ENCODE results near the gene TSPEAR.

Gene TSPEAR

DNA sequence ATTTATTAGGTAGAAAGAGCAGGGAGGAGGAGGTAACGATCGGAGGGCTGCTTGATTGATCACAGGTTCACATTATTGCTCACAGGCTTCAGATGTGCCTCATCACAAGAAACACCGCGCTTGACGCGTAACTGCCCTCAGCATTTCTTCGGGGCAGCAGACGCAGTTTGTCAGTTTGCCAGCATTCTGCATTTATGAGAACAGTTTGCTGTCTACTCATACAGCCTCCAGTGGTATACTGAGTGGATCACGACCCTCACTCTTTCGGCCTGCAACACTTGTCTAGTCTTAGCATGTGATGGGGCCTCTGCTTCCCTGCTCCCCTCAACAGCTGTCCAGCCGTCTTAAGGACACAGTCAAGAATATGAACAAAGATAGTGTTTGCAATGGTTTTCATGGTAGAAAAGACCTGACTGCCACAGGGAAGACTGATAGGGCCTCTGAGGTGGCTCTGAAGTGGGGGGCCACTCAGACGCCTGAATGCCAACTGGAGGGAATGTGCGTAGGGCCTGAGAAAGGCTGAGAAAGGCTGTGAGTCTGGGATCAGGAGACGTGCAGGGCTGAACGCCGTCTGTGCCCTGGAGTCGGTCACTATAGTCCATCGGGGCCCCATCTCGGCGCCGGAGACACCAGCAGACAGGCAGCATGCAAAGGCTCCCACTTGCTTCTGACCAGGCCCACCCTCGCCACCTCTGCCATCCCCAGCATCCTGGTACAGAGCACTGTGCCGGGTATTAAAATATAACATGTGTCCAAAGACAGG, 45.2 kb upstream of the TSPEAR start:
- no peak for DNase-seq (ENCODE audit: low spot score)
- TF ChIP-seq, protein P1, sequence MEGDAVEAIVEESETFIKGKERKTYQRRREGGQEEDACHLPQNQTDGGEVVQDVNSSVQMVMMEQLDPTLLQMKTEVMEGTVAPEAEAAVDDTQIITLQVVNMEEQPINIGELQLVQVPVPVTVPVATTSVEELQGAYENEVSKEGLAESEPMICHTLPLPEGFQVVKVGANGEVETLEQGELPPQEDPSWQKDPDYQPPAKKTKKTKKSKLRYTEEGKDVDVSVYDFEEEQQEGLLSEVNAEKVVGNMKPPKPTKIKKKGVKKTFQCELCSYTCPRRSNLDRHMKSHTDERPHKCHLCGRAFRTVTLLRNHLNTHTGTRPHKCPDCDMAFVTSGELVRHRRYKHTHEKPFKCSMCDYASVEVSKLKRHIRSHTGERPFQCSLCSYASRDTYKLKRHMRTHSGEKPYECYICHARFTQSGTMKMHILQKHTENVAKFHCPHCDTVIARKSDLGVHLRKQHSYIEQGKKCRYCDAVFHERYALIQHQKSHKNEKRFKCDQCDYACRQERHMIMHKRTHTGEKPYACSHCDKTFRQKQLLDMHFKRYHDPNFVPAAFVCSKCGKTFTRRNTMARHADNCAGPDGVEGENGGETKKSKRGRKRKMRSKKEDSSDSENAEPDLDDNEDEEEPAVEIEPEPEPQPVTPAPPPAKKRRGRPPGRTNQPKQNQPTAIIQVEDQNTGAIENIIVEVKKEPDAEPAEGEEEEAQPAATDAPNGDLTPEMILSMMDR (IDR thresholded peaks at IDR 0.05; ENCODE audit: borderline replicate concordance, control extremely low read depth, extremely low read depth, insufficient read depth, missing control alignments), result no peak
- in situ Hi-C loops (cut with MboI; ENCODE audit: low sequenced_read_pairs, unreplicated experiment), result no loop called here

DNA sequence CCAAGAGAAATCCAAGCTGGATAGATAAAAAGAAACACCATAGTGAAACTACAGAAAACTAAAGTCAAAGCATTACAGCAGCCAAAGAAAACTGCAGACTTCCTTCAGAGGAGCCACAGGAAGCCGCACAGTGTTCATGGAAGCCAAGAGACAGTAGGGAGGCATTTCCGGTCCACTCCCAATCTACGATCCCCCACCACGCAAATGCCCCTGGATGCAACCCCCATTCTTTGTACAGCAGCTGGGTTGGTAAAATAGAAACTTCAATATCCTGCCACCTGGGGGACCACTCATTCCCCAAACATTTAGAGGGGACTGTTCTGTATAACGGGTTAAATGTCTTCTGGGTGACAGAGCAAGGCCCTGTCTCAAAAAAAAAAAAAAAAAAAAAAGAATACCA, 43.9 kb upstream of the TSPEAR start:
- DNase-seq (ENCODE audit: low spot score), result no peak
- TF ChIP-seq, protein P1 (IDR thresholded peaks at IDR 0.05; ENCODE audit: borderline replicate concordance, control extremely low read depth, extremely low read depth, insufficient read depth, missing control alignments), result no peak
- in situ Hi-C loops (cut with MboI; ENCODE audit: low sequenced_read_pairs, unreplicated experiment), result no loop called here

DNA sequence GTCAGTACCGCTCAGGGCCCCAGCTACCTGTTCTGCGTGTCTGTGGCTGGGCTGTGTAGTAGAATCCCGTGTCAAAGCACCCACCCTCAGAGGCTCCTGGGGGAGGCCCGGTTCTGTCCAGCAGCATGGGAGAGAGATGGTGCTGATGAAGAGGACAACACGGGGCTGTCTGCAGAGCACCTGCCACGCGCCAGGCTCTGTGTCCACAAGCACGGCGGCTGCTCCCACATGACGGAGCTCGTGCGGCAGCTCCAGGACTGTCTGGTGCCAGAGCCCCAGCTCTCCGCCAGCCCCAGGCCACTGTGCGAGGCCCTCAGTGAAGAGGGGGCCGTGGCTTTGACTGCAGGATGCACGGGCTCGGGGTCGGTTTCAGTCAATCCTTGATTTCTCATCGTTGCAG, 42.0 kb upstream of the TSPEAR start:
- no peak for DNase-seq (ENCODE audit: low spot score)
- TF ChIP-seq, protein P1 (IDR thresholded peaks at IDR 0.05; ENCODE audit: borderline replicate concordance, control extremely low read depth, extremely low read depth, insufficient read depth, missing control alignments), result no peak
- in situ Hi-C loops (cut with MboI; ENCODE audit: low sequenced_read_pairs, unreplicated experiment), result no loop called here

DNA sequence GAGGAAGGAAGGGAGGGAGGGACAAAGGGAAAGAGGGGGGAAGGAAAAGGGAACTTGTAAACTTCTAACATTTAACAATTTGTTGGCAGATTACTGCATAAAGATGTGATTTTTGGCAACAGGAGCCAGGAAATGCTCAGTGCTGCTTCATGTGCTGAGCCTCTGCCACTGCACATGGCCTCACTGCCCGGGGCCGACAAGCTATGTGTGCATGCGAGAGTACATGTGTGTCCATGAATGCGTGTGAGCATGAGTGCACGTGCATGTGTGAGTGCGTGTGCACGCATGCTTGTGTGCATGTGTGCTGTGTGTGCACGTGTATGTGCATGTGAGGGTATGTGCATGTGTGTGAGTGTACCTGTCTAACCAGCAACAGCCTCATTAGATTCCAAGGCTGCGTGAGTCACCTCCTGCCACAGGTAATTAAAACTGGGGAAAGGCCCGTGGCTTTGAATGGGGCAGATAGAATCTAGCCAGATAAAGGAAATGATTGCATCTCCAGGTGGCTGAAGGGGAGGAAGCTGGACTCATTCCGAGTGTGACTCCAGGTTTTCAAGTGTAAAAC, 41.4 kb upstream of the TSPEAR start:
- no peak for DNase-seq (ENCODE audit: low spot score)
- TF ChIP-seq, protein P1 (IDR thresholded peaks at IDR 0.05; ENCODE audit: borderline replicate concordance, control extremely low read depth, extremely low read depth, insufficient read depth, missing control alignments), result no peak
- in situ Hi-C loops (cut with MboI; ENCODE audit: low sequenced_read_pairs, unreplicated experiment), result no loop called here

DNA sequence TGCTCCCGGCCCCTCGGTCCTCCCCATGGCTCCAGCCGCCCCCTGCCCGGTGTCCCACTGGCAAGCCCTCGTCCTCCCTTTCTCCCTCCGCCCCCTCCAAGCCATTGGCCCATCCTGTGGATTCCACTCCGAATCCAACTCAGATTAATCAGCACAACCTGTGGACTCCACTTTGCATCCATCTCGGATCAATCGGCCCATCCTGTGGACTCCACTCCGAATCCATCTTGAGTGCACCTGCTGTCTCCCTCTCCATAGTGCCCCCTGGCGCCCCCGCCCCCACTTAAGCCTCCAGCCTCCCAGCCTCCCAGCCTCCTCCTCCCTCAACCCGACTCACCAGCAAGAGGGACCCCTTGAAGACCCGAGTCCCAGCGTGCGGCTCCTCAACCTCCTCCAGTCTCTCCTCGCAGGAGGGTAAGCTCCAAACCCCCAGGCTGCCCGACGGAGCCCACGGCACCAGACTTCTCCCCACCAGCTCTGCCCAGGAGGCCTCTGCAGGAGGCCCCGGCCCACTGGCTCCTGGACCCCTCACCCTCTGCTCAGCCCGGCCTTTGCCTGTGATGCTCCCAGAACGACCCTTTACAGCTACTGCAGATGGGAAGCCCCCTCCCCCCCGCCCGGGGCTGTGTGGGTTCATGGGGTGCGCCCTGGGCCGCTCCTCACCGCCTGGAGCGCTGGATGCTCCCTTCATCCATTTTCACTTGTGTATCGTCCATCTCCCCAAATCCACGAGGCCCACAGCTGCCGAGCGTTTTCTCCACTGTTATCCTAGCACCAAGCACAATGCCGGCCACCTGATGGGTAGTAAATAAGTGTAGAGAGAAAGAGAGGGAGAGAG, 40.6 kb upstream of the TSPEAR start:
- TF ChIP-seq, protein P1 (IDR thresholded peaks at IDR 0.05; ENCODE audit: borderline replicate concordance, control extremely low read depth, extremely low read depth, insufficient read depth, missing control alignments), result no peak
- in situ Hi-C loops (cut with MboI; ENCODE audit: low sequenced_read_pairs, unreplicated experiment), result no loop called here
- no peak for DNase-seq (ENCODE audit: low spot score)

DNA sequence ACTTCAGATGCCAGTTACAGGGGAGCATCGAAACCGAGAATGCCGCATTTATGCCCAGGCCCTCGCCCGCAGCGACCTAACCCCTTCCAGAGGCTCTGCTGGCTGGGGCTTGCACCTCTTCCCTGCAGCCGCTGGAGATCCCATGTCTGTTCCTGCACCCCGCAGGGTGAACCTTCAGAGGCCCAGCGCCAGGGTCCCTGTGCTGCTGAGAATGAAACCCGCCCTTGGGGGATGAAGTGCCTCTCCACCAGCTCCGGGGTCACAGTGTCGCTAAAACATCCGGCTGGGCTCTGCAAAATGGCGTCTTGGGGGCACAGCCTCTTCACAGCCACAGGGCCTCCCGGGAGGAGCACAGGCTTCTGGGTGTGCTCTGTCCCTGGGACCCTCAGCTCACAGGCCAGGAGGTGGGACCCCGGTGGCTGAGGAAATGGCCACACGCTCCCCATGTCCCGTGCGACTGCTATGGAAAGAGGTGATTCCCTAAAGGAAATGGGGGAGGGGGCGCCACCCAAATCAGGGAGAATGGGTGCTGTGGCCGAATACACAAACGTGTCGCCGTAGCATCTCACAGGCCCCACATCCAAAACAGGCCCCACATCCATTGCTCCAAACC, 39.9 kb upstream of the TSPEAR start:
- TF ChIP-seq, protein P1 (IDR thresholded peaks at IDR 0.05; ENCODE audit: borderline replicate concordance, control extremely low read depth, extremely low read depth, insufficient read depth, missing control alignments), result no peak
- in situ Hi-C loops (cut with MboI; ENCODE audit: low sequenced_read_pairs, unreplicated experiment), result no loop called here
- DNase-seq (ENCODE audit: low spot score), result no peak

Data from GM13976 (cell line).